Measurements from ENCODE around the gene TINCR.

DNA sequence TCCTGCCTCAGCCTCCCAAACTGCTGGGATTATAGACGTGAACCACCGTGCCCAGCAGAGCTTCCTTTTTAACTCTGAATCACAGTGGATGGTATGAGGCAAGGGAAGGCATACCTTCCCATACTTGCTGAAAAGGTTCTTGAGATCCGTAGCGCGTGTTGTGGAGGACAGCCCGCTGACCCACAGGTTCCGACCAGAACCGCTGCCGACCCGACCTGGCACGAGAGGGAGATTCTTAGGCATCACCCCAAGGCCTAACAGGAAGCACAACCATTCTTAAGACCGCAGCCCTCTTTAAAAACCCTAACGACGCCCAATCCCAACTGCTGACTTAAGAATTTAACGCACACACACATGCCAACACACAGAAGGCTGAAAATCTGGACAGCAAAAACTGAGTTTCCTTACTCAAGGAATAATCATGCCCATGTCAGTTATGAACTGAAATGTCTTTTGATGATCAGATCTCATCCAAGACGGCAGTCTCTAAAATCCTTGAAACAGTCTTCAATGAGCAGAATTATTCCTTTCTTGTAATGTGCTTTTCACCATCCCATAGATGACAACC, 42.2 kb upstream of the TINCR start:
- TF ChIP-seq FOXM1 (IDR thresholded peaks at IDR 0.05; ENCODE audit: borderline replicate concordance): no peak
- TF ChIP-seq FOXK2 (IDR thresholded peaks at IDR 0.05): no peak
- TF ChIP-seq SP1 (IDR thresholded peaks at IDR 0.05): no peak
- no peak for TF ChIP-seq FOXA1 (IDR thresholded peaks at IDR 0.05)
- no peak for TF ChIP-seq TARDBP (IDR thresholded peaks at IDR 0.05)
- no peak for TF ChIP-seq SUZ12 (IDR thresholded peaks at IDR 0.05)

Data from HEK293T (cell line).